Trophoblast cell (in vitro differentiated cells and primary cell): ENCODE results near the gene DKKL1.

Experiments
- DNase-seq, 2 donors: peaks; one replicate each; pipeline ENCODE4 v3.0.0-alpha.2; 2016
- H2AFZ ChIP-seq: 2 replicates; pipeline ENCODE4 v1.6.1; 2013; ENCODE audit warnings: low read length, moderate library complexity, mild to moderate bottlenecking; ENCODE audit not compliant: insufficient read depth, poor library complexity
- H2AK5ac ChIP-seq: 2 replicates; pipeline ENCODE4 v1.6.1; 2013; ENCODE audit warnings: mild to moderate bottlenecking, low read length
- H2BK120ac ChIP-seq: 2 replicates; pipeline ENCODE4 v1.6.1; 2013; ENCODE audit warnings: low read length, mild to moderate bottlenecking, moderate library complexity; ENCODE audit not compliant: insufficient read depth, poor library complexity
- H2BK12ac ChIP-seq: 2 replicates; pipeline ENCODE4 v1.6.1; 2013; ENCODE audit warnings: mild to moderate bottlenecking, low read length, moderate library complexity
- H2BK5ac ChIP-seq: 2 replicates; pipeline ENCODE4 v1.6.1; 2013; ENCODE audit warnings: low read length, low read depth, moderate library complexity, mild to moderate bottlenecking; ENCODE audit not compliant: poor library complexity
- H3K14ac ChIP-seq: 2 replicates; pipeline ENCODE4 v1.6.1; 2013; ENCODE audit warnings: mild to moderate bottlenecking, low read length
- H3K18ac ChIP-seq: 2 replicates; pipeline ENCODE4 v1.6.1; 2013; ENCODE audit warnings: mild to moderate bottlenecking, low read length
- H3K23ac ChIP-seq: 2 replicates; pipeline ENCODE4 v1.6.1; 2013; ENCODE audit warnings: low read length
- H3K27ac ChIP-seq: 2 replicates; pipeline ENCODE4 v1.5.1; 2013; ENCODE audit warnings: low read depth, mild to moderate bottlenecking, inconsistent platforms, low read length, moderate library complexity
- H3K27me3 ChIP-seq: 2 replicates; pipeline ENCODE4 v1.6.1; 2013; ENCODE audit warnings: inconsistent platforms, mild to moderate bottlenecking, low read length, moderate library complexity; ENCODE audit not compliant: insufficient read depth
- H3K36me3 ChIP-seq, 2 experiments: 1 replicate in 1 of 2; 2 replicates in 1 of 2; pipeline ENCODE4 v1.6.1; 2013; ENCODE audit warnings: low read length in 2 of 2, mild to moderate bottlenecking in 2 of 2, moderate library complexity in 1 of 2; ENCODE audit not compliant: insufficient read depth in 2 of 2, control insufficient read depth in 1 of 2
- H3K4ac ChIP-seq: 2 replicates; pipeline ENCODE4 v1.6.1; 2013; ENCODE audit warnings: low read depth, mild to moderate bottlenecking, low read length, moderate library complexity
- H3K4me1 ChIP-seq, 2 experiments: 1 replicate in 1 of 2; 2 replicates in 1 of 2; pipeline ENCODE4 v1.6.1; 2013; ENCODE audit warnings: low read length in 2 of 2, mild to moderate bottlenecking in 2 of 2, moderate library complexity in 1 of 2; ENCODE audit not compliant: insufficient read depth in 2 of 2, control insufficient read depth in 1 of 2
- H3K4me2 ChIP-seq: 2 replicates; pipeline ENCODE4 v1.6.1; 2013; ENCODE audit warnings: inconsistent platforms, mild to moderate bottlenecking, low read length, moderate library complexity
- H3K4me3 ChIP-seq: 2 replicates; pipeline ENCODE4 v1.5.1; 2013; ENCODE audit warnings: mild to moderate bottlenecking, low read depth, low read length, inconsistent platforms
- H3K79me1 ChIP-seq: one replicate; pipeline ENCODE4 v1.6.1; 2013; ENCODE audit warnings: low read length
- H3K79me2 ChIP-seq: 2 replicates; pipeline ENCODE4 v1.6.1; 2013; ENCODE audit warnings: low read length, mild to moderate bottlenecking; ENCODE audit not compliant: control insufficient read depth, insufficient read depth, poor library complexity
- H3K9ac ChIP-seq: 2 replicates; pipeline ENCODE4 v1.6.1; 2013; ENCODE audit warnings: mild to moderate bottlenecking, low read length
- H3K9me3 ChIP-seq: 2 replicates; pipeline ENCODE4 v1.6.1; 2013; ENCODE audit warnings: low read depth, mild to moderate bottlenecking, control low read depth, inconsistent platforms, low read length; ENCODE audit not compliant: insufficient read depth
- H4K12ac ChIP-seq: 2 replicates; pipeline ENCODE4 v1.6.1; 2013; ENCODE audit warnings: low read depth, mild to moderate bottlenecking, low read length, moderate library complexity
- H4K8ac ChIP-seq: 2 replicates; pipeline ENCODE4 v1.6.1; 2013; ENCODE audit warnings: low read depth, mild to moderate bottlenecking, low read length, moderate library complexity
- H4K91ac ChIP-seq: one replicate; pipeline ENCODE4 v1.6.1; 2013; ENCODE audit warnings: low read depth, mild to moderate bottlenecking, low read length, moderate library complexity
- WGBS: extraction: QIAGEN DNeasy Blood & Tissue Kit; methylation state at CpG from one replicate; pipeline ENCODE4 v1.1.7; 2013; ENCODE audit warnings: missing lambda C conversion rate; ENCODE audit not compliant: insufficient read length, insufficient coverage; ENCODE audit errors: extremely low coverage; 5-methylcytosine and 5-hydroxymethylcytosine counted together

The DKKL1 gene

GRCh38 chr19:49421039-49421877 is 57.6 kb downstream of the DKKL1 start:
- H3K23ac ChIP-seq: no peak overlapping the region
- H4K12ac ChIP-seq: no peak overlapping the region
- no peaks in the 10 kb centered on the region for H3K79me1 ChIP-seq
- H3K4me2 ChIP-seq: peak overlapping the region; percentile 10
- H3K4me1 ChIP-seq: peaks cover 0 to 3% of the 10 kb centered on the region in 2 experiments
- no peak overlapping the region for H4K8ac ChIP-seq
- H3K9me3 ChIP-seq: peaks cover 4% of the 10 kb centered on the region
- H2BK5ac ChIP-seq: no peak overlapping the region
- no peak overlapping the region for H3K9ac ChIP-seq
- H3K27ac ChIP-seq: no peak overlapping the region
- H3K14ac ChIP-seq: no peak overlapping the region
- H2AK5ac ChIP-seq: no peak overlapping the region
- H2AFZ ChIP-seq: no peak overlapping the region
- no peak overlapping the region for H4K91ac ChIP-seq
- H2BK120ac ChIP-seq: no peak overlapping the region
- WGBS: no CpG with 5 or more reads among the region's 48 CpGs
- peaks cover 56% of the 10 kb centered on the region for H3K27me3 ChIP-seq
- H3K79me2 ChIP-seq: no peaks in the 10 kb centered on the region
- H2BK12ac ChIP-seq: no peak overlapping the region
- DNase-seq: peak; percentile 15 to 73
- peak overlapping the region; percentile 5 for H3K4me3 ChIP-seq
- no peak overlapping the region for H3K4ac ChIP-seq
- H3K18ac ChIP-seq: no peak overlapping the region
- no peaks in the 10 kb centered on the region for H3K36me3 ChIP-seq

GRCh38 chr19:49421878-49422202 is 58.2 kb downstream of the DKKL1 start:
- H4K12ac ChIP-seq: no peak overlapping the region
- no peak overlapping the region for H3K4me2 ChIP-seq
- H3K9me3 ChIP-seq: peaks cover 4% of the 10 kb centered on the region
- H4K8ac ChIP-seq: no peak overlapping the region
- peaks cover 0 to 3% of the 10 kb centered on the region in 2 experiments for H3K4me1 ChIP-seq
- H2BK5ac ChIP-seq: no peak overlapping the region
- no peak overlapping the region for H2BK120ac ChIP-seq
- peaks cover 61% of the 10 kb centered on the region for H3K27me3 ChIP-seq
- H3K14ac ChIP-seq: no peak overlapping the region
- no peak overlapping the region for H3K9ac ChIP-seq
- H2AFZ ChIP-seq: no peak overlapping the region
- H2BK12ac ChIP-seq: no peak overlapping the region
- no peak overlapping the region for H3K4me3 ChIP-seq
- H3K27ac ChIP-seq: no peak overlapping the region
- no CpG with 5 or more reads among the region's 3 CpGs for WGBS
- H3K79me1 ChIP-seq: no peaks in the 10 kb centered on the region
- H3K4ac ChIP-seq: no peak overlapping the region
- no peak overlapping the region for H3K23ac ChIP-seq
- H2AK5ac ChIP-seq: no peak overlapping the region
- H3K79me2 ChIP-seq: no peaks in the 10 kb centered on the region
- no peak overlapping the region for H3K18ac ChIP-seq
- no peaks in the 10 kb centered on the region for H3K36me3 ChIP-seq
- no peak overlapping the region for H4K91ac ChIP-seq
- no peak for DNase-seq

DNA sequence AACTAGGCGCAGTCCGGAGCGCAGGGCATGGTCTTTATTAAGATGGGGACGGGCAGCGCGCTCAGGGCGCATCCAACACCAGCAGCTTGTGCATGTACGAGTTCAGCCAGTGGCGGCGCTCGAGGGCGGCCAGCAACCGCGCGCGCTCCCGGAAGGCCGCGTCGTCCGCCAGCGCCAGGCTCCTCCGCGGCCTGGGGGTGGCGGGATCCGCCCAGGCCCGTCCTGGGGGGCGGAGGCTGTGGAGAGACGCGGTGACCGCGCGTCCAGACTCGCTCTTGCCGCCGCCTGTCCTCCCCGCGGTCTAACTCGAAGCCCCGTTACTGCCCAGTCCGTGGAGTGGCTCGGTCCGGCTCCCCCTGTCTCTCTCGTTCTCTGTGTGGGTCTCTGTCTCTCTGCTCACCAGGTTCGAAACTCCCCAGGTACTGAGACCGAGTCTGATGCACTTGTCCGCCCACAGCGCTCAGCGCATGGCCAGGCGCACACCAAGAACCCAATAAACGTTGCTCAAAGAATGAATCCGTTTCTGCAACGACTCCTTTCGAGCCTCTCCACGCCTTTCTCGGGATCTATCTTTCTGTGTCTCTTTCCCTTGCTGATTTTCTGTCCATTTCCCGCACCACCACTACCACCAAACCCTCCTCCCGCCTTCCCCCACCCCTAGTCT is 58.9 kb downstream of the DKKL1 start:
- Histone ChIP-seq H3K4me3 (no peak overlapping the region), H3K4ac (no peak overlapping the region), H2BK5ac (no peak overlapping the region), H3K27ac (no peak overlapping the region), H3K14ac (no peak overlapping the region), H4K8ac (no peak overlapping the region), H4K12ac (no peak overlapping the region), H3K36me3 (no peaks in the 10 kb centered on the region), H3K4me2 (no peak overlapping the region), H3K23ac (no peak overlapping the region), H2BK120ac (no peak overlapping the region), H3K9me3 (peaks cover 4% of the 10 kb centered on the region), H3K27me3 (peaks cover 67% of the 10 kb centered on the region), H3K4me1 (peaks cover 0 to 3% of the 10 kb centered on the region in 2 experiments), H4K91ac (no peak overlapping the region), H2BK12ac (no peak overlapping the region), H3K18ac (no peak overlapping the region), H3K79me2 (no peaks in the 10 kb centered on the region), H3K9ac (no peak overlapping the region), H2AK5ac (no peak overlapping the region), H2AFZ (no peak overlapping the region), H3K79me1 (no peaks in the 10 kb centered on the region)
- no CpG with 5 or more reads among the region's 58 CpGs for WGBS
- DNase-seq: no peak

DNA sequence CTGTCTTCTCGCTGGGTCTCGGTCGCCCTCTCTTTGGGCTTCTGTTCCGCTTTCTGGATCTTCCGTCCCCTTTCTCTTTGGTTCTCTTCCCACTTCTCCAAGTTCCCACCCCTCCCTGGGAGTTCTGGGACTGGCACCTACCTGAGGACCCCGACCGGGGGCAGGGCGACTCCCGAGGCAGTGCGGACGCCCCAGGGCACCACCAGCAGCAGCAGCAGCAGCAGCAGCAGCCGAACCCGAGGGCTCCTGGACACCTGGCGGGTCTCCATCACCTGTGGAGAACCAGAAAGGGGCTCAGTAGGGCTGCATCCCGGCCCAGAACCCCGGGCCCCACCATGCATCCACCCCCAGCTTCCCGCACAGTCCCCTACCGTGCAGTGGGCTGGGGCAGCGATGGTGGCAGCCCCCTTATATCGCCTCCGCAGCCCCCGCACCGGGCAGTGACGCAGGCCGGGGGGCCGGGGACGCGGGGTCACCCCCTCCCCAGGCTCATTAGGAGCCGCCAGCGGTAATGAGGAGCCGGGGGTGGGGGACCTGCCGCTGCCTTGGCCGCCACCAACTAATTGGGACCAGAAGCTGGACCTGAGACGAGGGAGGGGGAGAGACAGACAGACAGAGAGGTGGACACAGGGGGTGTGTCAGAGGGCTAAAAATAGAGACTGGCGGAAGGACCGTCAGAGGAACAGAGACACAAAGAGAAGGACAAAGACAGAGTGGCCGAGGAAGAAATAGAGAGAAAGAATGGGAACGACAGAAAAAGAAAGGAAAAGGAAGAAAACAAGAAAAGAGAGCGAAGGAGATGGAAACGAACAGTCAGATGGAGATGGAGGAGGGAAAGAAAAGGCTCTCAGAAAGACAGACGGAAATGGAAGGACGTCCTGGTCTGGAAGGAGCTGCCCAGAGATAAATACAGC is 59.7 kb downstream of the DKKL1 start, which contains the start of gene PTH2:
PTH2 (minus strand) TSS at position 371 of the 914 bp plus-strand sequence; CDS start at position 269, 102 bp downstream.
- Histone ChIP-seq H3K4me3 (no peak within 1 kb of the TSS), H2BK120ac (no peak within 1 kb of the TSS), H3K4me1 (peaks cover 3% of the 10 kb centered on the region in 2 experiments), H3K27ac (no peak within 1 kb of the TSS), H2BK12ac (no peak within 1 kb of the TSS), H2BK5ac (no peak within 1 kb of the TSS), H2AFZ (no peak within 1 kb of the TSS), H3K27me3 (peaks cover 74% of the 10 kb centered on the region), H3K23ac (no peak within 1 kb of the TSS), H3K79me1 (no peaks in the 10 kb centered on the region), H4K8ac (no peak within 1 kb of the TSS), H4K12ac (no peak within 1 kb of the TSS), H3K36me3 (no peaks in the 10 kb centered on the region), H4K91ac (no peak within 1 kb of the TSS), H3K79me2 (no peaks in the 10 kb centered on the region), H3K4me2 (no peak within 1 kb of the TSS), H3K14ac (no peak within 1 kb of the TSS), H3K9ac (no peak within 1 kb of the TSS), H3K18ac (no peak within 1 kb of the TSS), H3K9me3 (peaks cover 6% of the 10 kb centered on the region), H2AK5ac (no peak within 1 kb of the TSS), H3K4ac (no peak within 1 kb of the TSS)
- no peak for DNase-seq
- WGBS: no CpG with 5 or more reads among the region's 42 CpGs
